Spleen (tissue), 7 donors: ENCODE results near the gene MRPL51.

Source experiments
- CTCF ChIP-seq, 11 experiments: fragments of 200-600 bp in 7 of 11; fragments of 450-650 bp in 4 of 11; sonication (generic) in 4 of 11; IDR thresholded peaks in 8 of 11; conservative IDR thresholded peaks in 3 of 11; 1 replicate in 7 of 11; 2 replicates in 4 of 11; pipeline versions ENCODE4 v1.4.0 to v1.8.0; 2016 to 2021; ENCODE audit warnings: antibody characterized with exemption in 11 of 11, inconsistent platforms in 4 of 11, mild to moderate bottlenecking in 1 of 11
- POLR2A ChIP-seq, 3 donors: fragments of 450-650 bp; IDR thresholded peaks; one replicate each; pipeline ENCODE4 v1.5.1; 2017; ENCODE audit warnings: antibody characterized with exemption in 3 of 3, mild to moderate bottlenecking in 1 of 3
- POLR2AphosphoS5 ChIP-seq, 3 donors: sonication (generic); formaldehyde crosslinking; IDR thresholded peaks; one replicate each; pipeline ENCODE4 v1.5.1; 2017; ENCODE audit warnings: antibody characterized with exemption in 3 of 3
- donor health status: DM: no; HTN: no; CAD: no; lungs with moderate emphysema.
- donor health status: DM: no; HTN: no; CAD: no.
- donor health status: DM: no; HTN: no; CAD: no.

GRCh38 chr12:6457220-6457945, 35.7 kb downstream of the MRPL51 start:
- TF ChIP-seq POLR2A (IDR thresholded peaks at IDR 0.05) = no peak
- no peak for TF ChIP-seq CTCF (IDR thresholded peaks at IDR 0.05 in 8 of 11, conservative IDR thresholded peaks at IDR 0.05 in 3 of 11)
- peak in 2 of 3 donors; percentile 31 to 66 for TF ChIP-seq POLR2AphosphoS5 (IDR thresholded peaks at IDR 0.05)
